Ishikawa (cell line): ENCODE results near the gene RAD51B.

Source experiments
- CEBPB ChIP-seq: IDR thresholded peaks from 2 replicates; pipeline ENCODE4 v1.6.1; 2012
- CREB1 ChIP-seq: IDR thresholded peaks from 2 replicates; pipeline ENCODE4 v1.6.1; 2012; ENCODE audit warnings: low read depth
- EP300 ChIP-seq: IDR thresholded peaks from 2 replicates; pipeline ENCODE4 v1.6.1; 2012; ENCODE audit warnings: borderline replicate concordance
- FOXM1 ChIP-seq: IDR thresholded peaks from 2 replicates; pipeline ENCODE4 v1.6.1; 2012; ENCODE audit warnings: low read depth, borderline replicate concordance
- NFIC ChIP-seq: IDR thresholded peaks from 2 replicates; pipeline ENCODE4 v1.6.1; 2012
- RAD21 ChIP-seq: IDR thresholded peaks from 2 replicates; pipeline ENCODE4 v1.6.1; 2012; ENCODE audit warnings: low read depth
- TAF1 ChIP-seq: IDR thresholded peaks from 2 replicates; pipeline ENCODE4 v1.6.1; 2012; ENCODE audit warnings: low read depth, mild to moderate bottlenecking
- TCF12 ChIP-seq: IDR thresholded peaks from 2 replicates; pipeline ENCODE4 v1.6.1; 2012; ENCODE audit warnings: low read depth
- USF1 ChIP-seq: IDR thresholded peaks from 2 replicates; pipeline ENCODE4 v1.6.1; 2012
- YY1 ChIP-seq: IDR thresholded peaks from 2 replicates; pipeline ENCODE4 v1.6.1; 2012; ENCODE audit warnings: low read depth
- TF ChIP-seq, protein P1 (sequence below): IDR thresholded peaks from 2 replicates; pipeline ENCODE4 v1.6.1; 2012
- TF ChIP-seq, protein P2 (sequence below): IDR thresholded peaks from 2 replicates; pipeline ENCODE4 v1.6.1; 2012; ENCODE audit warnings: low read depth, mild to moderate bottlenecking

GRCh38 chr14:67819563-67820421 lies at the start of gene RAD51B:
- peak; percentile 52 for TF ChIP-seq TAF1
- TF ChIP-seq, protein P1, sequence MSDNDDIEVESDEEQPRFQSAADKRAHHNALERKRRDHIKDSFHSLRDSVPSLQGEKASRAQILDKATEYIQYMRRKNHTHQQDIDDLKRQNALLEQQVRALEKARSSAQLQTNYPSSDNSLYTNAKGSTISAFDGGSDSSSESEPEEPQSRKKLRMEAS = no peak
- peak; percentile 3; the same call in 1 of the 2 replicates for TF ChIP-seq TCF12
- no peak for TF ChIP-seq YY1
- no peak for TF ChIP-seq RAD21
- no peak for TF ChIP-seq USF1
- no peak for TF ChIP-seq NFIC
- TF ChIP-seq CEBPB = no peak
- TF ChIP-seq, protein P2, sequence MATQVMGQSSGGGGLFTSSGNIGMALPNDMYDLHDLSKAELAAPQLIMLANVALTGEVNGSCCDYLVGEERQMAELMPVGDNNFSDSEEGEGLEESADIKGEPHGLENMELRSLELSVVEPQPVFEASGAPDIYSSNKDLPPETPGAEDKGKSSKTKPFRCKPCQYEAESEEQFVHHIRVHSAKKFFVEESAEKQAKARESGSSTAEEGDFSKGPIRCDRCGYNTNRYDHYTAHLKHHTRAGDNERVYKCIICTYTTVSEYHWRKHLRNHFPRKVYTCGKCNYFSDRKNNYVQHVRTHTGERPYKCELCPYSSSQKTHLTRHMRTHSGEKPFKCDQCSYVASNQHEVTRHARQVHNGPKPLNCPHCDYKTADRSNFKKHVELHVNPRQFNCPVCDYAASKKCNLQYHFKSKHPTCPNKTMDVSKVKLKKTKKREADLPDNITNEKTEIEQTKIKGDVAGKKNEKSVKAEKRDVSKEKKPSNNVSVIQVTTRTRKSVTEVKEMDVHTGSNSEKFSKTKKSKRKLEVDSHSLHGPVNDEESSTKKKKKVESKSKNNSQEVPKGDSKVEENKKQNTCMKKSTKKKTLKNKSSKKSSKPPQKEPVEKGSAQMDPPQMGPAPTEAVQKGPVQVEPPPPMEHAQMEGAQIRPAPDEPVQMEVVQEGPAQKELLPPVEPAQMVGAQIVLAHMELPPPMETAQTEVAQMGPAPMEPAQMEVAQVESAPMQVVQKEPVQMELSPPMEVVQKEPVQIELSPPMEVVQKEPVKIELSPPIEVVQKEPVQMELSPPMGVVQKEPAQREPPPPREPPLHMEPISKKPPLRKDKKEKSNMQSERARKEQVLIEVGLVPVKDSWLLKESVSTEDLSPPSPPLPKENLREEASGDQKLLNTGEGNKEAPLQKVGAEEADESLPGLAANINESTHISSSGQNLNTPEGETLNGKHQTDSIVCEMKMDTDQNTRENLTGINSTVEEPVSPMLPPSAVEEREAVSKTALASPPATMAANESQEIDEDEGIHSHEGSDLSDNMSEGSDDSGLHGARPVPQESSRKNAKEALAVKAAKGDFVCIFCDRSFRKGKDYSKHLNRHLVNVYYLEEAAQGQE = no peak
- no peak for TF ChIP-seq EP300
- TF ChIP-seq FOXM1 = no peak
- TF ChIP-seq CREB1 = no peak; the same call in 1 of the 2 replicates
